AG04449 (cell line): ENCODE data around the gene GNG8.

Experiments used
- CTCF ChIA-PET: fragments of 350-600 bp; formaldehyde crosslinking; extraction: SDS; loops from one replicate; lab custom pipeline; 2021; ENCODE audit warnings: antibody characterized with exemption; lab: Yijun Ruan, JAX
- POLR2A ChIA-PET: fragments of 400-600, 350-600 bp; formaldehyde crosslinking; extraction: SDS; loops from one replicate; lab custom pipeline; 2020; ENCODE audit warnings: antibody characterized with exemption, inconsistent platforms; lab: Yijun Ruan, JAX
- DNase-seq: peaks from one replicate; pipeline ENCODE4 v3.0.0-alpha.2; 2010; ENCODE audit warnings: low read depth, low spot score
- H3K4me3 ChIP-seq: 2 replicates; pipeline ENCODE4 v1.5.1; 2011; ENCODE audit warnings: low read depth, mild to moderate bottlenecking, control low read depth, low read length
- CTCF ChIP-seq: IDR thresholded peaks from one replicate; pipeline ENCODE4 v1.5.1; 2011; ENCODE audit warnings: mild to moderate bottlenecking, moderate library complexity, low read length, control low read depth, inconsistent platforms; ENCODE audit not compliant: insufficient read depth; ENCODE audit errors: missing control alignments

GNG8 gene

DNA sequence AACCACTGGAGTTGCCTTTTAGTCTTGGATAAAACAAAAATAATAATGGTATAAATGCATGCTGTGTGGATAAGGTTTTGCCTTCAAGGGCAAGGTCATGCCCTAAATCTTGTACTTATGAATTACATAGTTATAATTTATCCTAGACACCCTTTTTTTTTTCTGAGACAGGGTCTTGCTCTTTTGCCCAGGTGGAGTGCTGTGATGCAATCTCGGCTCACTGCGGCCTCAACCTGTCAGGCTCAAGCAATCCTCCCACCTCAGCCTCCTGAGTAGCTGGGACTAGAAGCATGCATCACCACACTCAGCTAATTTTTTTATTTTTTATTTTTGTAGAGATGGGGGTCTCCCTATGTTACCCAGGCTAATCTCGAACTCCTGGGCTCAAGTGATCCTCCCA lies 32.7 kb upstream of the GNG8 start:
- ChIA-PET POLR2A (no interaction called here), CTCF (interaction anchor here (15.3 kb wide), 1 partner anchor 55 kb away, joined by 685 read pairs; no protein-coding TSS in a partner anchor)
- H3K4me3 ChIP-seq: no peak overlapping the region
- no peak for DNase-seq
- no peak for TF ChIP-seq CTCF

- TF ChIP-seq CTCF: no peak
- POLR2A ChIA-PET: no interaction called here
- no peak for DNase-seq
- H3K4me3 ChIP-seq: no peak overlapping the region
- CTCF ChIA-PET: interaction anchor here (1.2 to 15.3 kb wide), 3 partner anchors 10 to 52 kb away, joined by 4 to 685 read pairs (median 94); no protein-coding TSS in a partner anchor
These were observed 29.1 kb upstream of the GNG8 start for GRCh38 chr19:46665072-46665471.

DNA sequence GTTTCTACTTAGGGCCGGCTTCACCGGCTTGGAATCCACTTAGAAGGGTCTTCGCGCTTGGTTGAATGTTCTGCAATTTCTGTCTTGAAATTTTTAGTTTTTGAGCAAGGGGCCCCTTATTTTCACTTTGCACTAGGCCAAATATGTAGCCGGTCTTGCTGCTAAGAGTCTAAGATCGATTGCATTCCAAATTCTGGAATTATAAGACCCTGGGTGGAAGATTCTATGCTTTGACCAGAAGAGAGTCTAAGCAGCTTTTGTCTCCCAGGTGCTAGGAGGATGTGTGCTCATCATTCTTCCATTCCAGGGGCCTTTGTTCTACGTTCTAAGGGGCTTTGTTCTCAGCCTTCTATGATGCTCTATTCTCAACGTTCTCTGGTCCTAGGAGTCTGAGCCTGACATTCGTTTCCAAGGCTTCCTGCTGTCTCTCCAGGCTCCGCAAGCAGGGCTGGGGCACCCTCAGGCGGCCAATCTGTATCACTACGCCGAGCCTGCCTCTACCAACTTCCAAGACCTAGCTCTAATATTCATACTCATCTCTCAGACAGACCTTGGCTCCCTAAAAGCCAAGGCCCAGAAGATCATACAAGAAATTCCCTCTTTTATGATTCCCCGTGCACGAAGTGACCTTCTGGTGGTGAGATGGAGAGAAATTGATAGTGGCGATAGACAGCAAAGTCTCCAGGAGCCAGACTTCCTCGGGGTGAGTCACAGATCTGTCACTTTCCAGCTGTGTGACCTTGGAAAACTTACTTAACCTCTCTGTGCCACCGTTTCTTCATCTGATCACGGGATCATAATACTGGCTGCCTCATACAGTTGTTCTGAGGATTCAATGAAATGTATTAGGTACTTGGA lies 26.0 kb upstream of the GNG8 start:
- POLR2A ChIA-PET: interaction anchor here (0.9 to 3.1 kb wide), 4 partner anchors 31 to 61 kb away, joined by 3 to 15 read pairs (median 5); partner anchors contain the start of gene CALM3
- TF ChIP-seq CTCF: peak; percentile 91
- CTCF ChIA-PET: interaction anchor here (0.7 to 15.3 kb wide), 32 partner anchors 8 to 178 kb away, joined by 3 to 685 read pairs (median 6); partner anchors contain the start of genes CALM3, FKRP, GNG8 and PTGIR
- DNase-seq: no peak
- H3K4me3 ChIP-seq: peak overlapping the region; percentile 58

- H3K4me3 ChIP-seq: peak within 1 kb of the TSS; percentile 69
- no peak for TF ChIP-seq CTCF
- peak; percentile 97 for DNase-seq
- ChIA-PET CTCF (interaction anchor here (0.9 to 15.3 kb wide), 26 partner anchors 8 to 145 kb away, joined by 3 to 685 read pairs (median 10); partner anchors contain the start of genes CALM3, FKRP, GNG8 and PTGIR), POLR2A (interaction anchor here (0.9 to 3.1 kb wide), 4 partner anchors 30 to 60 kb away, joined by 3 to 15 read pairs (median 5); partner anchors contain the start of gene CALM3)
These were observed 25.2 kb upstream of the GNG8 start, which contains the start of gene DACT3 for GRCh38 chr19:46661020-46661731. Gene DACT3, minus strand, starts transcription at chr19:46661182. Its CDS starts 118 bp downstream, at chr19:46661064.

- POLR2A ChIA-PET: interaction anchor here (0.9 to 3.1 kb wide), 4 partner anchors 29 to 60 kb away, joined by 3 to 15 read pairs (median 5); partner anchors contain the start of gene CALM3
- DNase-seq: no peak
- peak overlapping the region; percentile 69 for H3K4me3 ChIP-seq
- CTCF ChIA-PET: interaction anchor here (1.2 to 15.3 kb wide), 11 partner anchors 8 to 131 kb away, joined by 4 to 685 read pairs (median 25); partner anchors contain the start of genes GNG8 and PTGIR
- no peak for TF ChIP-seq CTCF
These were observed 24.6 kb upstream of the GNG8 start for GRCh38 chr19:46660551-46661019.
